A549 (cell line): ENCODE results near the gene LY6G6D.

Source experiments
- EHMT2 ChIP-seq: fragments of 200-600 bp; sonication (generic); IDR thresholded peaks from 2 replicates; pipeline ENCODE4 v1.6.1; 2016; ENCODE audit warnings: antibody characterized with exemption, low read depth, mild to moderate bottlenecking, moderate library complexity
- MAFK ChIP-seq: fragments of 450-650 bp; IDR thresholded peaks from 2 replicates; pipeline ENCODE4 v1.6.1; 2014; ENCODE audit not compliant: partially characterized antibody
- MYC ChIP-seq: IDR thresholded peaks from 2 replicates; pipeline ENCODE4 v1.6.1; 2012; ENCODE audit warnings: mild to moderate bottlenecking, inconsistent platforms, low read length, improper control_type of control experiment, borderline replicate concordance
- POLR2A ChIP-seq: IDR thresholded peaks from 2 replicates; pipeline ENCODE4 v1.6.1; 2012; ENCODE audit warnings: mild to moderate bottlenecking, low read length
- TF ChIP-seq, protein P1 (sequence below): fragments of >200 bp; sonication (Bioruptor Twin); formaldehyde crosslinking; IDR thresholded peaks from 3 replicates; pipeline ENCODE4 v1.5.1; 2016
- TF ChIP-seq, protein P2 (sequence below): fragments of >200 bp; sonication (Bioruptor Twin); formaldehyde crosslinking; IDR thresholded peaks from 2 replicates; pipeline ENCODE4 v1.6.1; 2016

DNA sequence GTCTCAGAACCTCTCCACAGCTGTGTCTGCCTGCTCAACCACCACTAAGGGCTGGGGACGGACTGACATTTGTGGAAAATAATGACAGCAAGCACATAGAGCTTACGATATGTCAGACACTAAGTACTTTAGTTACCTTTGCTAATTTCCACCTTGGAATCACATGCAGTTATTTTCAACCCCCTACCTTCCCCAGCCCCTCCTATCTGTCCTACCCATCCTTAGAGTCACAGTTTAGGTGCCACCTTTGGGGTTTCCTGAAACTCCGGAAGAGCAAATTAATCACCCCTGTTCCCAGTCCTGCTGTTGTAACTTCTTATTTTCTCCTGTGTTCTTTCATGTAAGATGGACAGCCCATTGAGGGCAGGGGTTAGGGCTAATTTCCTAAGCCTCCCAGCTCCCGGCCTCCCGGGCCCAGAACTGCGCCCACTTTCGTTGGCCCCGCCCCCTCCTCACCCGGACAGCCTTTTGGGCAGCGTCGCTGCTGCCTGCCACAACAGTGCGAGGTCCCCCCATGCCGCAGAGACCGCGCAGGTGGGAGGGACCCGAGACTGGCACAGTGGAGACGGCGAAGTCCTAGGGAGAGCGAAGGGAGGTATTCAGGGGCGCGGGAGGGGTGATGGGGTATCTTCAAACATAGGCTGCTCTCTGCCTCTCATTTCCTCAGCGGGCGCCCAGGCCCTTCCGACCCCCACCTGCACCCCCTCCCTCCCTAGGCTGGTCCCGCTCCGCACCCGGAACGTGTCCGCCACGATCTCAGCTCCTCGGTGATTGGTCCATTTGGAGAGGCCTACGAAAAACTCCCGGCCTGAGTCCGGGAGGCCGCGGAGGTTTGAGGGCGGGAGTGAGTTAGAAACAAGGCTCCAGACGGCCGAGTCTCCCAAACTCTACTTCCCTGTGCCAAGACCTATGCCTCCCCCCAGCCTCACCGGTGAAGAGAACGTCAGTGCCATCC is 12.8 kb downstream of the LY6G6D start:
- TF ChIP-seq, protein P1, sequence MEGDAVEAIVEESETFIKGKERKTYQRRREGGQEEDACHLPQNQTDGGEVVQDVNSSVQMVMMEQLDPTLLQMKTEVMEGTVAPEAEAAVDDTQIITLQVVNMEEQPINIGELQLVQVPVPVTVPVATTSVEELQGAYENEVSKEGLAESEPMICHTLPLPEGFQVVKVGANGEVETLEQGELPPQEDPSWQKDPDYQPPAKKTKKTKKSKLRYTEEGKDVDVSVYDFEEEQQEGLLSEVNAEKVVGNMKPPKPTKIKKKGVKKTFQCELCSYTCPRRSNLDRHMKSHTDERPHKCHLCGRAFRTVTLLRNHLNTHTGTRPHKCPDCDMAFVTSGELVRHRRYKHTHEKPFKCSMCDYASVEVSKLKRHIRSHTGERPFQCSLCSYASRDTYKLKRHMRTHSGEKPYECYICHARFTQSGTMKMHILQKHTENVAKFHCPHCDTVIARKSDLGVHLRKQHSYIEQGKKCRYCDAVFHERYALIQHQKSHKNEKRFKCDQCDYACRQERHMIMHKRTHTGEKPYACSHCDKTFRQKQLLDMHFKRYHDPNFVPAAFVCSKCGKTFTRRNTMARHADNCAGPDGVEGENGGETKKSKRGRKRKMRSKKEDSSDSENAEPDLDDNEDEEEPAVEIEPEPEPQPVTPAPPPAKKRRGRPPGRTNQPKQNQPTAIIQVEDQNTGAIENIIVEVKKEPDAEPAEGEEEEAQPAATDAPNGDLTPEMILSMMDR: no peak
- TF ChIP-seq MAFK (no peak), POLR2A (no peak), EHMT2 (no peak), MYC (no peak)
- TF ChIP-seq, protein P2, sequence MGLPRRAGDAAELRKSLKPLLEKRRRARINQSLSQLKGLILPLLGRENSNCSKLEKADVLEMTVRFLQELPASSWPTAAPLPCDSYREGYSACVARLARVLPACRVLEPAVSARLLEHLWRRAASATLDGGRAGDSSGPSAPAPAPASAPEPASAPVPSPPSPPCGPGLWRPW: no peak
